HG02571 (cell line): ENCODE measurements around the gene TGFBI.

ENCODE experiments used
- ATAC-seq: cut with Tn5 transposase; IDR thresholded peaks from one replicate; pipeline ENCODE4 v1.9.1; 2021; ENCODE audit warnings: mild to moderate bottlenecking, moderate library complexity; ENCODE audit not compliant: unreplicated experiment

The TGFBI gene

GRCh38 chr5:136086783-136087566 lies 58.2 kb downstream of the TGFBI start:
- no peak for ATAC-seq

GRCh38 chr5:136087961-136088871 lies 59.4 kb downstream of the TGFBI start:
- ATAC-seq = no peak

GRCh38 chr5:136089791-136090190 lies 61.0 kb downstream of the TGFBI start:
- no peak for ATAC-seq

GRCh38 chr5:136090319-136090718 lies 61.5 kb downstream of the TGFBI start:
- no peak for ATAC-seq

GRCh38 chr5:136094189-136094912 lies 65.6 kb downstream of the TGFBI start:
- ATAC-seq = no peak

GRCh38 chr5:136094913-136095641 lies 66.3 kb downstream of the TGFBI start:
- no peak for ATAC-seq

GRCh38 chr5:136098176-136098575 lies 69.4 kb downstream of the TGFBI start:
- no peak for ATAC-seq

GRCh38 chr5:136099870-136100269 lies 71.1 kb downstream of the TGFBI start:
- no peak for ATAC-seq

GRCh38 chr5:136101884-136102283 lies 73.1 kb downstream of the TGFBI start:
- ATAC-seq = no peak

- no peak for ATAC-seq
Measured at GRCh38 chr5:136103118-136103517, 74.3 kb downstream of the TGFBI start.

- ATAC-seq = no peak
Measured at GRCh38 chr5:136104306-136104965, 75.6 kb downstream of the TGFBI start.

GRCh38 chr5:136106351-136107031 lies 77.7 kb downstream of the TGFBI start:
- ATAC-seq = no peak

- peak; percentile 69 for ATAC-seq
Measured at GRCh38 chr5:136108180-136108611, 79.4 kb downstream of the TGFBI start.

- ATAC-seq = no peak
Measured at GRCh38 chr5:136108766-136109165, 80.0 kb downstream of the TGFBI start.

GRCh38 chr5:136109453-136110135 lies 80.8 kb downstream of the TGFBI start:
- no peak for ATAC-seq
